WTC11 (cell line): ENCODE data around the gene CACNA1D. TPM values are rescaled to one million over a fixed set of nuclear protein-coding genes. Genes with fewer than 3 reads are reported as not detected.

Experiments used
- ATAC-seq: fragments of 200-7000 bp; cut with Tn5 transposase; 2 replicates; pipeline ENCODE4 v1.10.0; 2021; ENCODE audit warnings: mild to moderate bottlenecking, moderate library complexity
- CTCF ChIA-PET: fragments of 300-600 bp; sonication (Branson Sonifier 250); formaldehyde crosslinking; loops from one replicate; lab custom pipeline; 2021; ENCODE audit warnings: antibody characterized with exemption; lab: Charles Lee
- POLR2A ChIA-PET: fragments of 350-600 bp; sonication (Branson Sonifier 250); formaldehyde crosslinking; loops from one replicate; lab custom pipeline; 2021; ENCODE audit warnings: antibody characterized with exemption; lab: Charles Lee
- DNase-seq: peaks from one replicate; pipeline ENCODE4 v3.0.0; 2021; ENCODE audit warnings: low spot score
- H3K27ac Mint-ChIP-seq: 2 replicates; pipeline ENCODE4 v1.8.0; 2021; ENCODE audit warnings: mixed read lengths
- H3K27me3 Mint-ChIP-seq: 2 replicates; pipeline ENCODE4 v1.8.0; 2021; ENCODE audit warnings: low read depth, mild to moderate bottlenecking, moderate library complexity, mixed read lengths
- H3K36me3 Mint-ChIP-seq: 2 replicates; pipeline ENCODE4 v1.8.0; 2021; ENCODE audit warnings: mixed read lengths
- H3K4me1 Mint-ChIP-seq: 2 replicates; pipeline ENCODE4 v1.8.0; 2022; ENCODE audit warnings: mixed read lengths
- H3K4me3 Mint-ChIP-seq: 2 replicates; pipeline ENCODE4 v1.8.0; 2021; ENCODE audit warnings: mild to moderate bottlenecking, moderate library complexity, mixed read lengths
- H3K9me3 Mint-ChIP-seq: 2 replicates; pipeline ENCODE4 v1.8.0; 2021; ENCODE audit warnings: mixed read lengths
- CBFB ChIP-seq: sonication (generic); formaldehyde crosslinking; IDR thresholded peaks from 2 replicates; pipeline ENCODE4 v1.8.1; 2022; ENCODE audit warnings: mild to moderate bottlenecking, low read depth, missing genetic modification reagents
- CREM ChIP-seq: sonication (generic); formaldehyde crosslinking; IDR thresholded peaks from 2 replicates; pipeline ENCODE4 v1.8.1; 2022; ENCODE audit warnings: mild to moderate bottlenecking, missing genetic modification reagents, moderate library complexity
- E2F5 ChIP-seq: sonication (generic); formaldehyde crosslinking; IDR thresholded peaks from 2 replicates; pipeline ENCODE4 v1.8.1; 2022; ENCODE audit warnings: mild to moderate bottlenecking, moderate library complexity, missing genetic modification reagents
- ELF4 ChIP-seq: sonication (generic); formaldehyde crosslinking; IDR thresholded peaks from 2 replicates; pipeline ENCODE4 v1.8.1; 2022; ENCODE audit warnings: low read depth, mild to moderate bottlenecking, moderate library complexity, missing genetic modification reagents
- EMX1 ChIP-seq: fragments of 250-450 bp; sonication (Bioruptor Pico); IDR thresholded peaks from 2 replicates; pipeline ENCODE4 v1.8.0; 2021; ENCODE audit warnings: mild to moderate bottlenecking
- FOXP4 ChIP-seq: sonication (generic); formaldehyde crosslinking; IDR thresholded peaks from 2 replicates; pipeline ENCODE4 v1.8.0; 2022; ENCODE audit warnings: mild to moderate bottlenecking, missing genetic modification reagents
- GABPB1 ChIP-seq: sonication (generic); formaldehyde crosslinking; IDR thresholded peaks from 2 replicates; pipeline ENCODE4 v1.8.1; 2023; ENCODE audit warnings: mild to moderate bottlenecking, missing genetic modification reagents
- HMGXB4 ChIP-seq: sonication (generic); formaldehyde crosslinking; IDR thresholded peaks from 2 replicates; pipeline ENCODE4 v1.8.1; 2023; ENCODE audit warnings: mild to moderate bottlenecking, moderate library complexity, missing genetic modification reagents
- IRF2 ChIP-seq: sonication (generic); formaldehyde crosslinking; IDR thresholded peaks from 2 replicates; pipeline ENCODE4 v1.8.0; 2022; ENCODE audit warnings: low read depth, missing genetic modification reagents, borderline replicate concordance
- MAX ChIP-seq: sonication (generic); formaldehyde crosslinking; IDR thresholded peaks from 2 replicates; pipeline ENCODE4 v1.8.0; 2022; ENCODE audit warnings: mild to moderate bottlenecking, missing genetic modification reagents
- NR2C2 ChIP-seq: sonication (generic); formaldehyde crosslinking; IDR thresholded peaks from 2 replicates; pipeline ENCODE4 v1.8.0; 2022; ENCODE audit warnings: mild to moderate bottlenecking, missing genetic modification reagents
- PREB ChIP-seq: sonication (generic); formaldehyde crosslinking; IDR thresholded peaks from 2 replicates; pipeline ENCODE4 v1.8.1; 2022; ENCODE audit warnings: mild to moderate bottlenecking, missing genetic modification reagents, moderate library complexity, borderline replicate concordance
- RORB ChIP-seq: fragments of 250-450 bp; sonication (Bioruptor Pico); IDR thresholded peaks from 2 replicates; pipeline ENCODE4 v1.9.0; 2021; ENCODE audit warnings: mild to moderate bottlenecking
- TCF7 ChIP-seq: sonication (generic); formaldehyde crosslinking; IDR thresholded peaks from 2 replicates; pipeline ENCODE4 v1.8.0; 2022; ENCODE audit warnings: mild to moderate bottlenecking, low read depth, missing genetic modification reagents, moderate library complexity
- TEAD1 ChIP-seq: sonication (generic); formaldehyde crosslinking; IDR thresholded peaks from 2 replicates; pipeline ENCODE4 v1.8.0; 2022; ENCODE audit warnings: mild to moderate bottlenecking, missing genetic modification reagents
- TEAD4 ChIP-seq: sonication (generic); formaldehyde crosslinking; IDR thresholded peaks from 2 replicates; pipeline ENCODE4 v1.8.0; 2022; ENCODE audit warnings: mild to moderate bottlenecking, missing genetic modification reagents
- USF1 ChIP-seq: sonication (generic); formaldehyde crosslinking; IDR thresholded peaks from 2 replicates; pipeline ENCODE4 v1.8.0; 2022; ENCODE audit warnings: mild to moderate bottlenecking, missing genetic modification reagents
- ZNF416 ChIP-seq: fragments of 250-450 bp; sonication (Bioruptor Pico); IDR thresholded peaks from 2 replicates; pipeline ENCODE4 v1.9.0; 2021; ENCODE audit warnings: mild to moderate bottlenecking, inconsistent platforms
- ZNF671 ChIP-seq: fragments of 250-450 bp; sonication (Bioruptor Pico); IDR thresholded peaks from 2 replicates; pipeline ENCODE4 v1.8.0; 2021; ENCODE audit warnings: mild to moderate bottlenecking
- total RNA-seq: library from RNA; stranded (reverse); gene quantifications from 3 replicates; pipeline ENCODE4 v1.2.3, GENCODE V29; 2021

The CACNA1D gene
- total RNA-seq, 1 experiment from 2014 or later: 2.3 TPM

- TF ChIP-seq MAX: no peak
- no peak for TF ChIP-seq ELF4 (CRISPR knock-in tag)
These were observed 293.6 kb downstream of the CACNA1D start (continued) for GRCh38 chr3:53788038-53788437.

- no peaks in the 10 kb centered on the region for H3K27me3 Mint-ChIP-seq
- no peaks in the 10 kb centered on the region for H3K9me3 Mint-ChIP-seq
- ATAC-seq (peak; percentile 43; the same call in 1 of the 2 replicates), DNase-seq (no peak)
- H3K4me1 Mint-ChIP-seq: peaks cover 8% of the 10 kb centered on the region
- H3K4me3 Mint-ChIP-seq: no peak overlapping the region
- H3K36me3 Mint-ChIP-seq: no peaks in the 10 kb centered on the region
- ChIA-PET CTCF (no interaction called here), POLR2A (no interaction called here)
- H3K27ac Mint-ChIP-seq: no peak overlapping the region
- TF ChIP-seq EMX1 (no peak), RORB (no peak), IRF2 (CRISPR knock-in tag) (no peak), GABPB1 (CRISPR knock-in tag) (no peak), NR2C2 (CRISPR knock-in tag) (no peak)
- TF ChIP-seq, all 79 proteins: peak for 0
These were observed 295.0 kb downstream of the CACNA1D start for GRCh38 chr3:53789459-53789858.

- ATAC-seq: no peak
- H3K4me1 Mint-ChIP-seq: peaks cover 8% of the 10 kb centered on the region
- ChIA-PET CTCF (no interaction called here), POLR2A (no interaction called here)
- TF ChIP-seq TCF7 (CRISPR knock-in tag) (no peak), FOXP4 (no peak), CREM (no peak), E2F5 (CRISPR knock-in tag) (no peak), HMGXB4 (no peak), USF1 (CRISPR knock-in tag) (no peak), TEAD4 (no peak), ZNF671 (no peak), PREB (CRISPR knock-in tag) (no peak), CBFB (CRISPR knock-in tag) (no peak), ZNF416 (CRISPR knock-in tag) (no peak), TEAD1 (CRISPR knock-in tag) (no peak)
- H3K27me3 Mint-ChIP-seq: no peaks in the 10 kb centered on the region
- H3K27ac Mint-ChIP-seq: no peak overlapping the region
- H3K4me3 Mint-ChIP-seq: no peak overlapping the region
- no peaks in the 10 kb centered on the region for H3K9me3 Mint-ChIP-seq
- DNase-seq: no peak
- no peaks in the 10 kb centered on the region for H3K36me3 Mint-ChIP-seq
These were observed 296.1 kb downstream of the CACNA1D start for GRCh38 chr3:53790470-53790869.
